SK-N-SH (cell line): Measurements from ENCODE around the gene CSHL1. TPM values are rescaled to one million over a fixed set of nuclear protein-coding genes. Genes with fewer than 3 reads are reported as not detected.
"Not testable (repeated sequence)": the region's sequence is repeated elsewhere in the genome, so short reads cannot be mapped to it uniquely, and the experiment has no call there.

Experiments used
- CTCF ChIA-PET: fragments of 300-600, 350-600 bp; formaldehyde crosslinking; extraction: SDS; loops from one replicate; lab custom pipeline; 2021; lab: Yijun Ruan, JAX
- POLR2A ChIA-PET: fragments of 350-600 bp; sonication (Branson Sonifier 250); formaldehyde crosslinking; extraction: SDS; loops from one replicate; lab custom pipeline; 2020; ENCODE audit warnings: antibody characterized with exemption, inconsistent platforms; lab: Yijun Ruan, JAX
- DNase-seq: peaks from one replicate; pipeline ENCODE4 v3.0.0; 2012
- H2AFZ ChIP-seq: fragments of 200-600 bp; sonication (generic); 2 replicates; pipeline ENCODE4 v1.8.1; 2016; ENCODE audit warnings: antibody characterized with exemption, mild to moderate bottlenecking, low read depth
- H3F3A ChIP-seq: fragments of 200-600 bp; sonication (generic); replicated peaks from 2 replicates; pipeline ENCODE3; 2016; ENCODE audit warnings: antibody characterized with exemption, mild to moderate bottlenecking; ENCODE audit not compliant: insufficient read depth
- H3K27ac ChIP-seq, 2 experiments: fragments of 200-500 bp in 1 of 2; fragments of 200-600 bp in 1 of 2; sonication (Bioruptor generic) in 1 of 2; sonication (generic), shearing (Covaris generic) in 1 of 2; 2 replicates each; pipeline versions ENCODE4 v1.5.1 to v1.6.1; 2014 to 2016; ENCODE audit warnings: low read depth in 2 of 2, inconsistent platforms in 1 of 2, low read length in 1 of 2, mild to moderate bottlenecking in 1 of 2, mixed read lengths in 1 of 2
- H3K27me3 ChIP-seq: fragments of 200-600 bp; sonication (generic), shearing (Covaris generic); 2 replicates; pipeline ENCODE4 v1.6.1; 2016; ENCODE audit warnings: mixed run types; ENCODE audit not compliant: insufficient read depth
- H3K36me3 ChIP-seq, 2 experiments: fragments of 200-500 bp in 1 of 2; fragments of 200-600 bp in 1 of 2; sonication (Bioruptor generic) in 1 of 2; sonication (generic) in 1 of 2; replicated peaks in 1 of 2; 2 replicates each; pipeline versions ENCODE3 to v1.5.1; 2014 to 2016; ENCODE audit warnings: low read length in 1 of 2, mild to moderate bottlenecking in 1 of 2; ENCODE audit not compliant: insufficient read depth in 2 of 2, control insufficient read depth in 1 of 2
- H3K4me1 ChIP-seq, 2 experiments: fragments of 200-500 bp in 1 of 2; fragments of 200-600 bp in 1 of 2; sonication (Bioruptor generic) in 1 of 2; sonication (generic), shearing (Covaris generic) in 1 of 2; 2 replicates each; pipeline versions ENCODE4 v1.5.1 to v1.6.1; 2014 to 2016; ENCODE audit warnings: low read depth in 1 of 2, low read length in 1 of 2, mixed run types in 1 of 2; ENCODE audit not compliant: insufficient read depth in 2 of 2, control insufficient read depth in 1 of 2
- H3K4me2 ChIP-seq: fragments of 200-600 bp; sonication (generic), shearing (Covaris generic); 2 replicates; pipeline ENCODE4 v1.6.1; 2017; ENCODE audit warnings: mixed run types
- H3K4me3 ChIP-seq, 2 experiments: fragments of 200-500 bp in 1 of 2; fragments of 200-600 bp in 1 of 2; sonication (Bioruptor generic) in 1 of 2; sonication (generic), shearing (Covaris generic) in 1 of 2; 2 replicates each; pipeline versions ENCODE4 v1.5.1 to v1.8.1; 2014 to 2016; ENCODE audit warnings: low read depth in 2 of 2, inconsistent platforms in 1 of 2, low read length in 1 of 2, mild to moderate bottlenecking in 1 of 2, mixed read lengths in 1 of 2, moderate library complexity in 1 of 2
- H3K79me2 ChIP-seq: fragments of 200-600 bp; sonication (generic); 2 replicates; pipeline ENCODE4 v1.8.1; 2017; ENCODE audit warnings: mild to moderate bottlenecking; ENCODE audit not compliant: insufficient read depth
- H3K9ac ChIP-seq: fragments of 200-600 bp; sonication (generic); 2 replicates; pipeline ENCODE4 v1.6.1; 2017; ENCODE audit warnings: mixed run types
- H3K9me2 ChIP-seq: fragments of 200-600 bp; sonication (generic); 2 replicates; pipeline ENCODE4 v1.6.1; 2017; ENCODE audit warnings: mixed run types
- H3K9me3 ChIP-seq: fragments of 200-600 bp; sonication (generic); 2 replicates; pipeline ENCODE4 v1.6.1; 2017; ENCODE audit warnings: mixed run types, mild to moderate bottlenecking, moderate library complexity
- H4K20me1 ChIP-seq: fragments of 200-600 bp; sonication (generic); 2 replicates; pipeline ENCODE4 v1.6.1; 2017; ENCODE audit warnings: mild to moderate bottlenecking, mixed run types; ENCODE audit not compliant: insufficient read depth
- WGBS: methylation state at CpG from one replicate; pipeline ENCODE4 v1.1.6; 2017; ENCODE audit warnings: low lambda C conversion rate; 5-methylcytosine and 5-hydroxymethylcytosine counted together
- polyA plus RNA-seq, 3 experiments: library from polyadenylated mRNA; depleted of rRNA; stranded (reverse); fragments of >200 nt; gene quantifications; 2 replicates each; pipeline ENCODE4 v1.2.3, GENCODE V29; 2012
- small RNA-seq, 7 experiments: library from RNA; depleted of rRNA; stranded (forward); fragments of <200 nt; gene quantifications; one replicate each; pipeline ENCODE3, GENCODE V24; 2012

The CSHL1 gene
- polyA plus RNA-seq, 1 of the 3 experiments (the other 2 are of a cell fraction), result not detected

DNA sequence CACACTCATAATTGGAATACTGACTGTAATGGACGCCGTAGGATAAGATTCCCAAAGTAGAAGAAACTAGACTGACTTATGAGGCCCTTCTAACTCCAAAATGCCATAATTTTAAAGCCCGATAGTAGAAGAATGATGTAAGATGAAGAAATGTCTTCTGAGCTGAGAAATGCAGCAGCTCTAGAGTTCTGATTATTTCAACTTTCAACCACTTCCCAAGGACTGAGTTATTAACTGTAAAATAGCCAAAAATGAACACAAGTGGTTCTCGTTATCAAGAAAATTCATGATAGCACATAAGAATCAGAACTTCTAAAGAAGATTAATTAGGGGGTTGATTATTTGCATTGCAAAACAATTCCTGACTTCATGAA, 40.8 kb downstream of the CSHL1 start:
- POLR2A ChIA-PET, CTCF ChIA-PET, H3K9ac ChIP-seq, H3K27me3 ChIP-seq, DNase-seq, H3K36me3 ChIP-seq, H3K4me1 ChIP-seq, H3F3A ChIP-seq, H3K9me2 ChIP-seq, H4K20me1 ChIP-seq, H3K79me2 ChIP-seq, H3K27ac ChIP-seq, H3K9me3 ChIP-seq, H3K4me2 ChIP-seq, H3K4me3 ChIP-seq, H2AFZ ChIP-seq: not testable (repeated sequence)
- WGBS, result 88% methylated on average over 4 of the region's 4 CpGs

DNA sequence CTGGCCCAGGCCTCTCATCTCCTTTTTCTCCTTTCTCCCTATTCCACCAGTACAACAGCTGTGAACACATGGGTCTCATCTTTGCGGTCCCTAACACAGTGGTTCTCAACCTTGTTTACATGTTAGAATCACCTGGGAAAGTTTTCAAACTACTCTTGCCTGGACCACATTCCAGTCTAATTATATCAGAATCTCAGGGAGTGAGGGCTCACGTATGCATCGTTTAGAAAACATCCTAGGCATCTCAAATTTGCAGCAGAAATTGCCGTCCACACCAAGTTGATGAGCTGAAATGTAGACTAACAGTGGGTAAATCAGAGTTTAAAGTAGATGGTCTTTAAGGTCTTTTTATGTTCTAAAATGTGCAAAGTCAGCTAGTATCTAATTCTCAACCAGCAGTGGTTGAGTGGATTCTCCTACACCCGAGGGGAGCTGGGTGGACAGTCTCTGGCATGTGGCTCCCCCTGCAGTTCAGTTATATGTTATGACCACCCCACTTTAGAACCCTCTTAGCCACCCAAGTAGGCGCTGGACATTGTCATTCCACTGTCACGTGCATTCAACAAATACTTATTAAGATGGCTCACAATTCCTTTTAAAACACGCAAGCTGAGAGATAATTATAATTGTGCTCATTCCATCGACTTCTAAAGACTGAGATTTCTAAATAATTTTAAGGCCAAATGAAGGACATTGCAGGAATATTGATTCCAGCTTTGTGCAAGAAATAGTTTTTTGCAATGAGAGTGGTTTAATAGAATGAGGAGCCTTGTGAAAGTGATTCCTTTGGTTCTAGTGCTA, 41.4 kb downstream of the CSHL1 start:
- H3K36me3 ChIP-seq, H3K27ac ChIP-seq, H3K79me2 ChIP-seq, H3K27me3 ChIP-seq, H2AFZ ChIP-seq, H3K4me2 ChIP-seq, DNase-seq, H3F3A ChIP-seq, H3K4me1 ChIP-seq, H3K9ac ChIP-seq, H3K9me2 ChIP-seq, H4K20me1 ChIP-seq, CTCF ChIA-PET, H3K9me3 ChIP-seq, POLR2A ChIA-PET, H3K4me3 ChIP-seq: not testable (repeated sequence)
- WGBS, result 56% methylated on average over 9 of the region's 9 CpGs

DNA sequence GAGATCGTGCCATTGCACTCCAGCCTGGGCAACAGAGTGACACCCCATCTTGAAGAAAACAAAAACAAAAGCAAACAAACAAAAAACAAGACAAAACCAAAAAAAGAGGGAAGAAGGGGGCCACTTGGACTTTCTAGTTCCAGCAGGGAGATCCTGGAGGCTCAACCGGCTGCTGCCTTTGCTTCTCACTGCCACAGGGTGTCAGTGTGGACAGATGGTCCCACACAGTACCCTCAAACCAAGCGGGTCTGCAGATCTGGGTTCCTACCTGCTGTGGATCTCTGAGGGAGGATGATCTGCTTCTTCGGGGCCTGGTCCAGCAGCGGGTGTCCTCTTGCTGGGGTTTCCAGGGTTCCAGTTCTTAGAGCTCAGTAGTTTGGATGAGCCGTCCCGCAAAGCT, 44.4 kb downstream of the CSHL1 start:
- H4K20me1 ChIP-seq, H3F3A ChIP-seq, H3K27me3 ChIP-seq, H3K4me3 ChIP-seq, H3K36me3 ChIP-seq, H3K4me2 ChIP-seq, DNase-seq, H3K9ac ChIP-seq, H3K79me2 ChIP-seq, H3K4me1 ChIP-seq, H2AFZ ChIP-seq, H3K9me3 ChIP-seq, POLR2A ChIA-PET, H3K27ac ChIP-seq, H3K9me2 ChIP-seq: not testable (repeated sequence)
- CTCF ChIA-PET, result interaction anchor here (0.7 to 4.7 kb wide), 41 partner anchors 12 to 488 kb away, joined by 3 to 50 read pairs (median 5); partner anchors contain the start of genes CSHL1, DCAF7, GH1 and GH2
- WGBS, result 85% methylated on average over 4 of the region's 7 CpGs

Small RNA genes within 50 kb of the gene (small RNA-seq; reads per million reads assigned to genes)
- gene AC040958.1 (0 reads per million in 7 experiments), gene AC127029.1 (0 reads per million in 7 experiments), gene GH1 (0 reads per million in 7 experiments)

Other genes with a start within 250 kb of the CSHL1 start
- gene LIMD2, start 211.1 kb downstream of the CSHL1 start, polyA plus RNA-seq (2012; rRNA removed), result 75.1 and 78.0 TPM in 2 replicates
- gene STRADA, start 169.5 kb downstream of the CSHL1 start, polyA plus RNA-seq (2012; rRNA removed), result 37.3 and 45.0 TPM in 2 replicates
- gene CCDC47, start 137.7 kb downstream of the CSHL1 start, polyA plus RNA-seq (2012; rRNA removed), result 76.6 and 90.7 TPM in 2 replicates
- gene DDX42, start 137.1 kb downstream of the CSHL1 start, polyA plus RNA-seq (2012; rRNA removed), result 115 and 143 TPM in 2 replicates
- 424 and 468 TPM in 2 replicates for gene PSMC5, start 83.8 kb downstream of the CSHL1 start, polyA plus RNA-seq (2012; rRNA removed)
- 148 and 180 TPM in 2 replicates for gene FTSJ3, start 83.6 kb downstream of the CSHL1 start, polyA plus RNA-seq (2012; rRNA removed)
- 89.1 and 106 TPM in 2 replicates for gene SMARCD2, start 68.6 kb downstream of the CSHL1 start, polyA plus RNA-seq (2012; rRNA removed)
- not detected in 2 replicates for gene CSH2, start 37.6 kb downstream of the CSHL1 start, polyA plus RNA-seq (2012; rRNA removed)
- not detected in 2 replicates for gene GH2, start 29.3 kb downstream of the CSHL1 start, polyA plus RNA-seq (2012; rRNA removed)
- not detected in 2 replicates for gene CSH1, start 14.7 kb downstream of the CSHL1 start, polyA plus RNA-seq (2012; rRNA removed)
- not detected in 2 replicates for gene GH1, start 7.6 kb upstream of the CSHL1 start, polyA plus RNA-seq (2012; rRNA removed)
- 0.06 and 0.10 TPM in 2 replicates for gene CD79B, start 21.1 kb upstream of the CSHL1 start, polyA plus RNA-seq (2012; rRNA removed)
- not detected in 2 replicates for gene SCN4A, start 61.7 kb upstream of the CSHL1 start, polyA plus RNA-seq (2012; rRNA removed)
- 2.5 and 2.7 TPM in 2 replicates for gene PRR29, start 87.1 kb upstream of the CSHL1 start, polyA plus RNA-seq (2012; rRNA removed)
- 0.08 TPM in 1 of 2 replicates, not detected in the other for gene ICAM2, start 109.4 kb upstream of the CSHL1 start, polyA plus RNA-seq (2012; rRNA removed)
- gene ERN1, start 218.9 kb upstream of the CSHL1 start, polyA plus RNA-seq (2012; rRNA removed), result 6.9 and 7.3 TPM in 2 replicates